Loucy (cell line): ENCODE data around the gene LRCH3.

Experiments used
- CTCF ChIP-seq: fragments of 200-600 bp; sonication (generic); conservative IDR thresholded peaks from 2 replicates; pipeline ENCODE4 v1.5.1; 2014; ENCODE audit warnings: mild to moderate bottlenecking, antibody characterized with exemption, low read length
- EZH2phosphoT487 ChIP-seq: fragments of 200-600 bp; IDR thresholded peaks from 2 replicates; pipeline ENCODE4 v1.6.1; 2018; ENCODE audit warnings: antibody characterized with exemption, mild to moderate bottlenecking, moderate library complexity, borderline replicate concordance

GRCh38 chr3:197752107-197752506 is 38.9 kb upstream of the LRCH3 start:
- TF ChIP-seq CTCF (no peak), EZH2phosphoT487 (no peak)
